ENCODE data around the gene PTPRG. TPM values are rescaled to one million over a fixed set of nuclear protein-coding genes. Genes with fewer than 3 reads are reported as not detected.

Gene PTPRG
- total RNA-seq, 1 experiment from 2014 or later: 69.3 TPM

DNA sequence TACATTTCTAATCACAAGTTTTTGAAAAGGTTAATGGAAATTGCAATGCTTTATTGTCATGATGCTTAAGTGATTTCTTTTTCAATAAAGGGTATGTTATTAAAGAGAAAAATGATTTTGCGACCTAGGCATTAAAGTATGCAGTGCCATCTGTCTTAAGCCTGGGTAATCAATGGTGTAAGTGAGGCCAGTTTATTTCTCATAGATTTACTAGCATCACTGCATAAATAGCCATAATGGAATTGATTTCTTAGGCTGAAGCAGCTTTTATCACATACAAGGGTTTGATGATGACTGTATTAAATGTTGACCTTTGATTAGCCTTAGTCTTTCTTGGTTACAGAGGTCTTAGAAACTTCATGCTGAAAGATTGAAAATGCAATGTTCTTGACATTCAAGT is 464.5 kb downstream of the PTPRG start:
- H3K27me3 ChIP-seq (ENCODE audit: insufficient read depth, low read length): no peaks in the 10 kb centered on the region
- no peak overlapping the region for H2BK120ac ChIP-seq (ENCODE audit: low read depth, low read length, poor library complexity, severe bottlenecking)
- H2BK15ac ChIP-seq (ENCODE audit: low read depth, low read length): no peak overlapping the region
- no peaks in the 10 kb centered on the region for H3K9me3 ChIP-seq (ENCODE audit: control insufficient read depth, low read depth, low read length)
- H3K23ac ChIP-seq (ENCODE audit: insufficient read length, low read depth, low read length): no peak overlapping the region
- TF ChIP-seq, protein P1, sequence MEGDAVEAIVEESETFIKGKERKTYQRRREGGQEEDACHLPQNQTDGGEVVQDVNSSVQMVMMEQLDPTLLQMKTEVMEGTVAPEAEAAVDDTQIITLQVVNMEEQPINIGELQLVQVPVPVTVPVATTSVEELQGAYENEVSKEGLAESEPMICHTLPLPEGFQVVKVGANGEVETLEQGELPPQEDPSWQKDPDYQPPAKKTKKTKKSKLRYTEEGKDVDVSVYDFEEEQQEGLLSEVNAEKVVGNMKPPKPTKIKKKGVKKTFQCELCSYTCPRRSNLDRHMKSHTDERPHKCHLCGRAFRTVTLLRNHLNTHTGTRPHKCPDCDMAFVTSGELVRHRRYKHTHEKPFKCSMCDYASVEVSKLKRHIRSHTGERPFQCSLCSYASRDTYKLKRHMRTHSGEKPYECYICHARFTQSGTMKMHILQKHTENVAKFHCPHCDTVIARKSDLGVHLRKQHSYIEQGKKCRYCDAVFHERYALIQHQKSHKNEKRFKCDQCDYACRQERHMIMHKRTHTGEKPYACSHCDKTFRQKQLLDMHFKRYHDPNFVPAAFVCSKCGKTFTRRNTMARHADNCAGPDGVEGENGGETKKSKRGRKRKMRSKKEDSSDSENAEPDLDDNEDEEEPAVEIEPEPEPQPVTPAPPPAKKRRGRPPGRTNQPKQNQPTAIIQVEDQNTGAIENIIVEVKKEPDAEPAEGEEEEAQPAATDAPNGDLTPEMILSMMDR (conservative IDR thresholded peaks at IDR 0.05): no peak
- H2AFZ ChIP-seq (ENCODE audit: low read length): no peak overlapping the region
- H2BK20ac ChIP-seq (ENCODE audit: low read depth, low read length, poor library complexity, severe bottlenecking): no peak overlapping the region
- H3K14ac ChIP-seq (ENCODE audit: insufficient read depth, low read length): no peak overlapping the region
- no peak overlapping the region for H3T11ph ChIP-seq (ENCODE audit: low read length)
- no peak overlapping the region for H3K4ac ChIP-seq (ENCODE audit: low read depth, low read length)
- Mint-ChIP-seq H3K36me3 (ENCODE audit: insufficient read depth in 1 of 3, low read depth in 3 of 3) (peaks cover 0 to 3% (median 0%) of the 10 kb centered on the region in 3 experiments; a peak in 1 of 7 replicates), H3K4me1 (peaks cover 17 to 33% of the 10 kb centered on the region in 2 experiments), H3K27ac (peak overlapping the region in 1 of 3 experiments; percentile 49; a peak in 1 of 7 replicates), H3K4me3 (no peak overlapping the region), H3K27me3 (ENCODE audit: low read depth) (no peaks in the 10 kb centered on the region), H3K9me3 (no peaks in the 10 kb centered on the region)
- H3K4me2 ChIP-seq (ENCODE audit: insufficient read depth, insufficient read length, low read length): no peak overlapping the region
- H2BK5ac ChIP-seq (ENCODE audit: insufficient read length, low read length): no peak overlapping the region
- no peak overlapping the region for H2BK12ac ChIP-seq (ENCODE audit: insufficient read length, low read depth, low read length)
- peaks cover 4% of the 10 kb centered on the region for H4K20me1 ChIP-seq (ENCODE audit: control insufficient read depth, insufficient read depth, insufficient read length)
- no peak overlapping the region for H4K91ac ChIP-seq (ENCODE audit: insufficient read length, low read depth, low read length)
- no peak overlapping the region for H4K5ac ChIP-seq (ENCODE audit: insufficient read length, low read depth, low read length)
- no peaks in the 10 kb centered on the region for H3K79me2 ChIP-seq (ENCODE audit: insufficient read depth, low read length)
- no peak for DNase-seq
- H4K8ac ChIP-seq (replicated peaks; ENCODE audit: insufficient read length, low read depth, low read length): no peak overlapping the region
- H3K9ac ChIP-seq (ENCODE audit: extremely low read depth, insufficient read length, low read length): no peak overlapping the region
- no peaks in the 10 kb centered on the region; the same call in 1 of the 2 replicates for H3K4me1 ChIP-seq (ENCODE audit: insufficient read depth, low read length)
- H3K56ac ChIP-seq (ENCODE audit: insufficient read length, low read depth, low read length): no peak overlapping the region
- no peak overlapping the region for H3K27ac ChIP-seq (ENCODE audit: insufficient read length, low read depth, low read length)
- H3K23me2 ChIP-seq (ENCODE audit: insufficient read length, low read depth, low read length, poor library complexity, severe bottlenecking): no peaks in the 10 kb centered on the region
- no peak overlapping the region for H3K18ac ChIP-seq (ENCODE audit: insufficient read length, low read depth, low read length)
- WGBS (ENCODE audit: extremely low coverage, insufficient read length, low lambda C conversion rate): no CpG with 5 or more reads among the region's 1 CpG
- no peaks in the 10 kb centered on the region for H3K79me1 ChIP-seq (ENCODE audit: insufficient read depth, low read depth, low read length, poor library complexity, severe bottlenecking)
- no peak overlapping the region for H2AK5ac ChIP-seq (ENCODE audit: insufficient read length, low read length)
